Endothelial cell of umbilical vein (primary cell): ENCODE data around the gene C1QTNF4. TPM values are rescaled to one million over a fixed set of nuclear protein-coding genes. Genes with fewer than 3 reads are reported as not detected.

ENCODE experiments used
- BruUV-seq: library from RNA; stranded (reverse); fragments of 400-500 nt; replicated peaks from 2 replicates; lab custom pipeline; 2021; lab: Mats Ljungman, UMichigan
- CTCF ChIA-PET: fragments of 300-600, 350-600 bp; sonication (Branson Sonifier 250); formaldehyde crosslinking; loops from one replicate; lab custom pipeline; 2021; ENCODE audit warnings: antibody characterized with exemption, inconsistent platforms; lab: Charles Lee
- POLR2A ChIA-PET: fragments of 300-600, 350-600 bp; sonication (Branson Sonifier 250); formaldehyde crosslinking; loops from one replicate; lab custom pipeline; 2021; ENCODE audit warnings: antibody characterized with exemption, inconsistent platforms; lab: Charles Lee
- DNase-seq: peaks from one replicate; pipeline ENCODE4 v3.0.0-alpha.2; 2011; ENCODE audit warnings: low read depth, low spot score
- FAIRE-seq: peaks from 2 replicates; lab custom pipeline; 2011; peaks lifted over from hg19 to GRCh38; lab: Jason Lieb, UNC
- H2AFZ ChIP-seq: 2 replicates; pipeline ENCODE4 v1.6.0; 2012; ENCODE audit warnings: low read depth, low read length, control low read depth, inconsistent platforms
- H3K27ac ChIP-seq: 2 replicates; pipeline ENCODE4 v1.5.1; 2011; ENCODE audit warnings: low read depth, mild to moderate bottlenecking, control low read depth, low read length, moderate library complexity; ENCODE audit not compliant: insufficient read depth
- H3K27me3 ChIP-seq, 2 experiments: 2 replicates each; pipeline versions ENCODE4 v1.6.0 to v1.6.1; 2011; ENCODE audit warnings: low read length in 2 of 2, mixed read lengths in 1 of 2; ENCODE audit not compliant: control insufficient read depth in 2 of 2, insufficient read depth in 2 of 2
- H3K36me3 ChIP-seq, 2 experiments: 2 replicates in 1 of 2; 3 replicates in 1 of 2; pipeline ENCODE4 v1.5.1; 2011; ENCODE audit warnings: low read length in 2 of 2, mild to moderate bottlenecking in 1 of 2, moderate library complexity in 1 of 2; ENCODE audit not compliant: control insufficient read depth in 2 of 2, insufficient read depth in 2 of 2; ENCODE audit errors: extremely low read depth in 1 of 2
- H3K4me1 ChIP-seq: 3 replicates; pipeline ENCODE4 v1.5.1; 2011; ENCODE audit warnings: mild to moderate bottlenecking, low read length; ENCODE audit not compliant: control insufficient read depth, insufficient read depth; ENCODE audit errors: extremely low read depth
- H3K4me2 ChIP-seq: 2 replicates; pipeline ENCODE4 v1.6.1; 2011; ENCODE audit warnings: low read length, control low read depth, mixed read lengths; ENCODE audit not compliant: insufficient read depth
- H3K4me3 ChIP-seq, 3 experiments: fragments of 200-600 bp in 1 of 3; sonication (generic), shearing (Covaris generic) in 1 of 3; replicated peaks in 1 of 3; 2 replicates each; pipeline ENCODE4 v1.5.1; 2011 to 2016; ENCODE audit warnings: control low read depth in 3 of 3, low read length in 3 of 3, mild to moderate bottlenecking in 2 of 3, inconsistent platforms in 1 of 3, low read depth in 1 of 3, moderate library complexity in 1 of 3; ENCODE audit not compliant: insufficient read depth in 1 of 3
- H3K79me2 ChIP-seq: 2 replicates; pipeline ENCODE4 v1.6.0; 2012; ENCODE audit warnings: low read length, inconsistent platforms; ENCODE audit not compliant: control insufficient read depth, insufficient read depth
- H3K9ac ChIP-seq: replicated peaks from 2 replicates; pipeline ENCODE3; 2011; ENCODE audit warnings: low read length, control low read depth; ENCODE audit not compliant: insufficient read depth; ENCODE audit errors: extremely low read depth
- H3K9me1 ChIP-seq: replicated peaks from 3 replicates; pipeline ENCODE4 v1.6.0; 2011; ENCODE audit warnings: mild to moderate bottlenecking, low read length; ENCODE audit not compliant: control insufficient read depth, insufficient read depth; ENCODE audit errors: extremely low read depth
- H3K9me3 ChIP-seq: replicated peaks from 2 replicates; pipeline ENCODE4 v1.5.1; 2012; ENCODE audit warnings: low read length, inconsistent platforms; ENCODE audit not compliant: control insufficient read depth, insufficient read depth
- H4K20me1 ChIP-seq: replicated peaks from 2 replicates; pipeline ENCODE3; 2011; ENCODE audit warnings: mild to moderate bottlenecking, low read length; ENCODE audit not compliant: control insufficient read depth, insufficient read depth; ENCODE audit errors: extremely low read depth
- EZH2 ChIP-seq: IDR thresholded peaks from 2 replicates; pipeline ENCODE4 v1.6.1; 2012; ENCODE audit warnings: borderline replicate concordance, low read depth, mild to moderate bottlenecking, moderate library complexity, low read length, inconsistent platforms; ENCODE audit not compliant: severe bottlenecking
- GATA2 ChIP-seq: IDR thresholded peaks from 2 replicates; pipeline ENCODE4 v1.7.0; 2011; ENCODE audit warnings: low read depth, mild to moderate bottlenecking, moderate library complexity, mixed read lengths, low read length; ENCODE audit not compliant: insufficient read length, insufficient read depth
- JUN ChIP-seq: IDR thresholded peaks from 2 replicates; pipeline ENCODE4 v1.6.1; 2011; ENCODE audit warnings: borderline replicate concordance, low read depth; ENCODE audit not compliant: insufficient read length, insufficient read depth
- MYC ChIP-seq: IDR thresholded peaks from one replicate; pipeline ENCODE4 v1.6.1; 2011; ENCODE audit warnings: mild to moderate bottlenecking, low read depth, low read length
- POLR2AphosphoS5 ChIP-seq: IDR thresholded peaks from 2 replicates; pipeline ENCODE4 v1.6.1; 2012; ENCODE audit warnings: low read depth, mild to moderate bottlenecking, control low read depth, low read length, moderate library complexity; ENCODE audit not compliant: insufficient read depth
- dilution Hi-C: fragments of 300-500 bp; cut with MboI; formaldehyde crosslinking; loops from one replicate; pipeline ENCODE4 v1.15.0; 2019; ENCODE audit warnings: low sequenced_read_pairs; ENCODE audit not compliant: extremely low pct_ligation_motif_present
- intact Hi-C: fragments of 100-400 bp; cut with micrococcal nuclease; formaldehyde crosslinking; loops from one replicate; pipeline ENCODE4 v1.10.0; 2022
- polyA plus RNA-seq, 4 experiments: library from polyadenylated mRNA; depleted of rRNA in 3 of 4; stranded (reverse) in 3 of 4; unstranded in 1 of 4; fragments of >200 nt; gene quantifications; 2 replicates each; pipeline versions ENCODE4 v1.2.1 to v1.2.3, GENCODE V29; 2011 to 2012; ENCODE audit warnings: missing spikeins in 1 of 4
- total RNA-seq: library from RNA; stranded (reverse); gene quantifications from 2 replicates; pipeline ENCODE4 v1.2.3, GENCODE V29; 2021
- TF ChIP-seq, protein P1 (sequence below): IDR thresholded peaks from 2 replicates; pipeline ENCODE4 v1.6.1; 2011; ENCODE audit not compliant: insufficient read depth, insufficient read length
- TF ChIP-seq, protein P2 (sequence below), 2 donors: IDR thresholded peaks; 1 replicate in 1 of 2; 2 replicates in 1 of 2; pipeline ENCODE4 v1.5.1; 2011; ENCODE audit warnings: low read length in 2 of 2, mild to moderate bottlenecking in 2 of 2, moderate library complexity in 2 of 2, control low read depth in 1 of 2, inconsistent platforms in 1 of 2, low read depth in 1 of 2; ENCODE audit not compliant: insufficient read depth in 1 of 2; ENCODE audit errors: extremely low read depth in 1 of 2

The C1QTNF4 gene
- total and polyA plus RNA-seq, 2 donors (not counting 3 experiments of a cell fraction or from before 2014, with no cell fraction given), result 1.7 to 5.4 TPM

DNA sequence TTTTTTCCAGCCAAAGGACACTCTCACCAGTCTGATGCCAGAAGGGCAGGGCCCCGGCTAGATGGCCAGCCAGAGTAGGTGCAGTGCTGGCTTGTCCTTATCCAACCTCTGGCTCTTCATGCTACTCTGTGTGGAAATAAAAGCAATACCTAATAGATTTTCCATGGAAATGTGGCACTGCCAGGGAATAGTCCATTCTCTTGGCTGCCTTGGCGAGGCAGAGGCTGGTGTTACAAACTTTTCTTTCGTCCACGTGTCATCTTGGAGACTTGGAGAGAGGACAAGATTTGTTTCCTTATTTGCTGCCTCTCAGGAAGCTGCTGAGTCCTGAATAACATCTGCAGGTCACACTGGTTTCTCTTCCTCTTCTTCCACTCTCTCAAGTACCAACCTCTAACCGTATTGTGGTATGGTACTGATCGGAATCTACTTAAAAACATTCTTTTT, 17.2 kb upstream of the C1QTNF4 start:
- intact Hi-C loops, result no loop called here
- Histone ChIP-seq H2AFZ (no peak overlapping the region), H3K4me2 (no peak overlapping the region), H3K4me1 (no peaks in the 10 kb centered on the region), H3K36me3 (no peaks in the 10 kb centered on the region), H3K9ac (no peak overlapping the region), H3K79me2 (no peaks in the 10 kb centered on the region), H3K4me3 (no peak overlapping the region), H3K9me3 (no peaks in the 10 kb centered on the region), H3K27ac (no peak overlapping the region), H3K9me1 (no peaks in the 10 kb centered on the region), H4K20me1 (no peaks in the 10 kb centered on the region), H3K27me3 (peaks cover 0 to 3% of the 10 kb centered on the region in 2 experiments)
- ChIA-PET CTCF (interaction anchor here (1.2 kb wide), 1 partner anchor 15 kb away, joined by 3 read pairs; no protein-coding TSS in a partner anchor), POLR2A (no interaction called here)
- dilution Hi-C loops, result no loop called here
- DNase-seq, result no peak
- FAIRE-seq, result no peak
- TF ChIP-seq JUN (no peak), EZH2 (no peak), GATA2 (no peak), MYC (no peak), POLR2AphosphoS5 (no peak)
- TF ChIP-seq, protein P1, sequence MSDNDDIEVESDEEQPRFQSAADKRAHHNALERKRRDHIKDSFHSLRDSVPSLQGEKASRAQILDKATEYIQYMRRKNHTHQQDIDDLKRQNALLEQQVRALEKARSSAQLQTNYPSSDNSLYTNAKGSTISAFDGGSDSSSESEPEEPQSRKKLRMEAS, result no peak
- TF ChIP-seq, protein P2, sequence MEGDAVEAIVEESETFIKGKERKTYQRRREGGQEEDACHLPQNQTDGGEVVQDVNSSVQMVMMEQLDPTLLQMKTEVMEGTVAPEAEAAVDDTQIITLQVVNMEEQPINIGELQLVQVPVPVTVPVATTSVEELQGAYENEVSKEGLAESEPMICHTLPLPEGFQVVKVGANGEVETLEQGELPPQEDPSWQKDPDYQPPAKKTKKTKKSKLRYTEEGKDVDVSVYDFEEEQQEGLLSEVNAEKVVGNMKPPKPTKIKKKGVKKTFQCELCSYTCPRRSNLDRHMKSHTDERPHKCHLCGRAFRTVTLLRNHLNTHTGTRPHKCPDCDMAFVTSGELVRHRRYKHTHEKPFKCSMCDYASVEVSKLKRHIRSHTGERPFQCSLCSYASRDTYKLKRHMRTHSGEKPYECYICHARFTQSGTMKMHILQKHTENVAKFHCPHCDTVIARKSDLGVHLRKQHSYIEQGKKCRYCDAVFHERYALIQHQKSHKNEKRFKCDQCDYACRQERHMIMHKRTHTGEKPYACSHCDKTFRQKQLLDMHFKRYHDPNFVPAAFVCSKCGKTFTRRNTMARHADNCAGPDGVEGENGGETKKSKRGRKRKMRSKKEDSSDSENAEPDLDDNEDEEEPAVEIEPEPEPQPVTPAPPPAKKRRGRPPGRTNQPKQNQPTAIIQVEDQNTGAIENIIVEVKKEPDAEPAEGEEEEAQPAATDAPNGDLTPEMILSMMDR (IDR thresholded peaks at IDR 0.05; ENCODE audit: extremely low read depth in 1 of 2, insufficient read depth in 1 of 2, low read depth in 1 of 2, low read length in 2 of 2), result no peak
- no TSS peak for BruUV-seq
